ENCODE results near the gene PLA2G12B.
"Not testable (repeated sequence)": the region's sequence is repeated elsewhere in the genome, so short reads cannot be mapped to it uniquely, and the experiment has no call there.

PLA2G12B gene

GRCh38 chr10:72954596-72955554, at the start of gene PLA2G12B:
Gene PLA2G12B (minus strand): TSS chr10:72954806. CDS start chr10:72954685, 121 bp downstream.
- peak within 1 kb of the TSS; percentile 81 for H3K27ac ChIP-seq
- no peak for TF ChIP-seq CTCF (conservative IDR thresholded peaks at IDR 0.05)

GRCh38 chr10:73003822-73004221, 49.2 kb upstream of the PLA2G12B start:
- no peak for TF ChIP-seq CTCF (conservative IDR thresholded peaks at IDR 0.05)

GRCh38 chr10:73000973-73001372, 46.4 kb upstream of the PLA2G12B start:
- no peak overlapping the region for H3K27ac ChIP-seq
- no peak for TF ChIP-seq CTCF (conservative IDR thresholded peaks at IDR 0.05)

More at GRCh38 chr10:73003822-73004221, 49.2 kb upstream of the PLA2G12B start:
- H3K27ac ChIP-seq = no peak overlapping the region

- no peak for TF ChIP-seq CTCF (conservative IDR thresholded peaks at IDR 0.05)
- no peak overlapping the region for H3K27ac ChIP-seq
Measured at GRCh38 chr10:72997099-72997498, 42.5 kb upstream of the PLA2G12B start.

- not testable (repeated sequence) for H3K27ac ChIP-seq
Measured at GRCh38 chr10:72995459-72995858, 40.9 kb upstream of the PLA2G12B start.

- not testable (repeated sequence) for H3K27ac ChIP-seq
Measured at GRCh38 chr10:72989771-72990170, 35.2 kb upstream of the PLA2G12B start.

- not testable (repeated sequence) for H3K27ac ChIP-seq
Measured at GRCh38 chr10:72984618-72985017, 30.0 kb upstream of the PLA2G12B start.

- TF ChIP-seq CTCF (conservative IDR thresholded peaks at IDR 0.05) = no peak
- H3K27ac ChIP-seq = no peak overlapping the region
Measured at GRCh38 chr10:72981882-72982529, 27.4 kb upstream of the PLA2G12B start.

Measured in VCaP (cell line).